Hepatic stellate cell (primary cell): ENCODE results near the gene DDIAS.
A peak's percentile ranks its signal among the peaks of the same experiment; 100 is the strongest.
"Not testable (repeated sequence)": the region's sequence is repeated elsewhere in the genome, so short reads cannot be mapped to it uniquely, and the experiment has no call there.

ENCODE experiments used
- DNase-seq: peaks from one replicate; pipeline ENCODE4 v3.0.0; 2011; ENCODE audit warnings: low spot score

The DDIAS gene, protein sequence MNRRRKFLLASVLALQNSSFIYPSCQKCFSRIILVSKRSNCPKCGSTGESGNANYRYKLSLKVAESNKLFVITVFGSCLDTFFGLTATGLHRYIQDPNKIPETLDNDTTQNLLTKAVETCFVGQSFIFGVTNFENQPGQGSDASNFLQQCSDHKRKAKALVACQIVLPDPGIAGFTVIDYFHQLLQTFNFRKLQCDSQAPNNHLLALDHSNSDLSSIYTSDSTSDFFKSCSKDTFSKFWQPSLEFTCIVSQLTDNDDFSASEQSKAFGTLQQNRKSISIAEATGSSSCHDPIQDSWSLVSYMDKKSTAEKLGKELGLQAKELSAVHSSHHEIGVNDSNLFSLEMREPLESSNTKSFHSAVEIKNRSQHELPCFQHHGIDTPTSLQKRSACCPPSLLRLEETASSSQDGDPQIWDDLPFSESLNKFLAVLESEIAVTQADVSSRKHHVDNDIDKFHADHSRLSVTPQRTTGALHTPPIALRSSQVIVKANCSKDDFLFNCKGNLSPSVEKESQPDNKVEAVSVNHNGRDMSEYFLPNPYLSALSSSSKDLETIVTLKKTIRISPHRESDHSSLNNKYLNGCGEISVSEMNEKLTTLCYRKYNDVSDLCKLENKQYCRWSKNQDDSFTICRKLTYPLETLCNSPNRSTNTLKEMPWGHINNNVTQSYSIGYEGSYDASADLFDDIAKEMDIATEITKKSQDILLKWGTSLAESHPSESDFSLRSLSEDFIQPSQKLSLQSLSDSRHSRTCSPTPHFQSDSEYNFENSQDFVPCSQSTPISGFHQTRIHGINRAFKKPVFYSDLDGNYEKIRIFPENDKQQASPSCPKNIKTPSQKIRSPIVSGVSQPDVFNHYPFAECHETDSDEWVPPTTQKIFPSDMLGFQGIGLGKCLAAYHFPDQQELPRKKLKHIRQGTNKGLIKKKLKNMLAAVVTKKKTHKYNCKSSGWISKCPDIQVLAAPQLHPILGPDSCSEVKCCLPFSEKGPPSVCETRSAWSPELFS

DNA sequence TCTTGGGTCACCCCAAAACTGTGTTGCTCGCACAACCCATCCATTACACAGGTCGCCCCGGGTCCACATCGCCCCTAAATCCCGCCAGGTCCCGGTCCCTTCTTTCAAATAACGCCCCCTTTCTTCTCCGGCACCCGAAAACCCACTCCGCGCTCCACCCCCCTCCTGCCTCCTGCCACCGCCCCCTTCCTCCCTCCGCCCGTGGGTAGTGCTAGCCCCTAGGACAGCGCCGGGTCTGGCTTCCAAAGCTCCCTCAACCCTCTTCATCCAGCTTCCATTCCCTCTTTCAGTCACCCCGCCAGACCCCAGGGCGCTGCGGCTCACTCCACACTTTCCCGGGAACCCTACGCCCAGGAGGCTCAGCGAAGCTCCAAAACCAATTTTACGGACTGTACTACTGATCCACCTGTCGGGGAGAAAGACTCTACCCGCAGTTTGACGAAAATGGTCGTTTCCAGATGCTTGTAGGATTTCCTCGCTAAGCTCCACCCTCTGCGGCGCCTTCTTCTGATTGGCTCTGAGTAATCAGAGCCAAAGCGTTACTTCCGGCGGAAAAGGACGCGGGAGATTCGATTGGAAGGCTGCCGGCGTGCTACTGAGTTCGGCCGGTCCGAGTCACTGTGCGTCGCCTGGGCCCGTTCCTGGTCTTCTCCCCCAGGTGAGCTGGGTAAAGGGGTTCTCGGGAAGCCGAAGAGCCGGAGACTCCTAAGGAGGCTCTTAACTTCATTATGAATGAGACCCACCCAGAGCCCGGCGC is at the start of gene DDIAS:
Gene DDIAS, plus strand, starts transcription at position 572 of the 757 bp plus-strand sequence. CDS start 13,003 bp downstream, outside the sequence.
- DNase-seq = peak; percentile 93

- DNase-seq = no peak
Observed at GRCh38 chr11:82854242-82854641, 47.3 kb upstream of the DDIAS start.

- DNase-seq = not testable (repeated sequence)
Observed at GRCh38 chr11:82854916-82855315, 46.6 kb upstream of the DDIAS start.

DNA sequence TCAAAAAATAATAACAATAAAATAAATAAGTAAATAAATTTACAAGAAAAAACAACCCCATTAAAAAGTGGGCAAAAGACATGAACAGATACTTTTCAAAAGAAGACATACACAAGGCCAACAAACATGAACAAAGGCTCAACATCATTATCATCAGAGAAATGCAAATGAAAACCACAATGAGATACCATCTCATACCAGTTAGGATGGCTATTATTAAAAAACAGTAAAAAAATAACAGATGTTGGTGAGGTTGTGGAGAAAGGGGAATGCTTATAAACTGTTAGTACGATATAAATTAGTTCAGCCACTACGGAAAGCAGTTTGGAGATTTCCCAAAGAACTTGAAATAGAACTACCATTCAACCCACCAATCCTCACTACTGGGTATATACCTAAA is 45.9 kb upstream of the DDIAS start:
- DNase-seq = no peak

DNA sequence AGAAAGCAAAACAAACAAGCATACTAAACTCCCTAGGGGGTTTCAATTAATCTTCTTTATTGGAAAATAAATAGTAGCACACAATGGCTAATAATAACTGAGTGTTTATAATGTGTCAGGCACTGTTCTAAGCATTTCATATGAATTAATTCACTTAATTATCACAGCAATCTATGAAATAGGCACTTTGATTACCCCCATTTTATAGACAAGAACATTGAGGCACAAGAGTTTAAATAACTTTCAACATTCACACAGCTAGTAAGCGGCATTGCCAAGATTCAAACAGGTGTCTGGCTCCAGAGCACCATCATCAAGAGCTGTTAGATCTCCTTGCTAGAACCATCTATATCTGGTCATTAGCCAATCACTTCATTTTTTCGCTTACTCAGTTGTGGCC is 44.4 kb upstream of the DDIAS start:
- DNase-seq = no peak

DNA sequence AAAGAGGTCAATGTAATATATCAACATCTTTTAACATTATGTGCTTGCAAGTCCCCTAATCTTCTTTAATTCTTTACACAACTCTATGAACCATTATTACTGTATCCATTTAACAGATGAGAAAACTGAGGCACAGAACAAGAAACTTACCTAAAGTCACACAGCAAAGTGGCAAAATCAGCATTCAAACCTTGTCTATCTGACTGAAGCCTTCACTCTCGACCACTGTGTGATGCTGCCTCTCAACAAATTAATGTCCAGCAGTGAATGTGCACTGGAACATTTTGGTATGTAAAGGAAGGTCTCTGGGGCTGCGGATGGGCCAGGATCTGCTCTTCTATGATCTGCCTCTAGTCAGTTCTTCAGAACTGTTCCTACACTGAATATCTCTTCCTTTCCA is 43.4 kb upstream of the DDIAS start:
- DNase-seq = no peak

- peak; percentile 24 for DNase-seq
Observed at GRCh38 chr11:82858556-82859091, 42.9 kb upstream of the DDIAS start.

DNA sequence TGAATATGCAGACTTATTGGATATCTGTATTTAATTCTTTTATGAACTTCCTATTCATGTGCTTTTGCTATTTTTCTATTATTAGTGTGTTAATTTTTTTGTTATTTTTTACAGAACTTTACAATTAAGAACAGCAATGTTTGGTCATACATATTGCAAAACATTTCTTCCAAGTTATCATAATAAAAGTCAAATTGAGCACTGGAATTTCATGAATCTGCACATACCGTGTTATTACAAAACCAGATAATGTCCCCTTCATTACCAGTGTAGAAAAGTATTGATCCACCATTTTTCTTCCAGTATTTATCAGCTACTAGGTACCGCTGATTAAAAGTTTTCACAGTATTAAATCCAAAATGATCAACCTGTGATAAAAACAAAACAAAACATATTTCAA is 41.8 kb upstream of the DDIAS start:
- DNase-seq = no peak

- no peak for DNase-seq
Observed at GRCh38 chr11:82862379-82862778, 39.2 kb upstream of the DDIAS start.

DNA sequence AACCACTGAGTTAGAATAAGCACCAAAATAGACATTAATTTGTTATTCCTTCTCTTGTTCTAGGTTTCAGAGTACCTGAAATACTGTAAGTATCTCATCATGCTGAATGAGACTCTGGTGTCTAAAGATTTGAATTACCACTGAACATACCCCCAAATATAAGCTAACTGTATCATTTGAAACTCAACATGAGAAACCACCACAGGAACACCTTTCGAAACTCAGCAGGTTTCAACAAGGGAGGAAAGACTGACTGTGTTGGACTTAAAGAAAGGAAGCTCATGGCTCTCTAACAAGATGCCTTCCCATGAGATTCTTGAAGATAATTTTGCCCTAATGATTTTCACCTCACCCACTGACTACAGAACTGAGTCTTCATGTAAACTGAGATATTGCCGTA is 38.3 kb upstream of the DDIAS start:
- DNase-seq = no peak

DNA sequence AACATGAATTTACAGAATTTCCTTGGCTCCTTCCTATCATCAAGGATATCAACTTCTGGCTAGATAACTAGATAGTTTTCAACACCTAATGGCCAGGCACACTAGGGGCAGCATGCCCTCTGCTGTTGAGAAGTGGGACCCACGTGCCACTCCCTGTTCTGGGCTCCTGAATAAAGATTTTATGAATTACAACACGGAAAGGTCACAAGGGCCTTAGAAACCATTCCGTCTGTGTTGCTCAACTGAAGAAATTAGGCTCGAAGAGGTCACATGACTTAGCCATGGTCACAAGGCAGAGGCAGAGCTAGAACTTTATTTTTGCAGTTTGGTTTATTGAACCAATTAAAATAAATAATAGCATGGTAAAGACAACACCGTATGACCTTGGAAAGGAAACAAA is 37.3 kb upstream of the DDIAS start:
- DNase-seq = peak; percentile 32

- DNase-seq = no peak
Observed at GRCh38 chr11:82865841-82866240, 35.7 kb upstream of the DDIAS start.

GRCh38 chr11:82867495-82868082 is 33.9 kb upstream of the DDIAS start:
- DNase-seq = peak; percentile 17

- no peak for DNase-seq
Observed at GRCh38 chr11:82869657-82870056, 31.9 kb upstream of the DDIAS start.

DNA sequence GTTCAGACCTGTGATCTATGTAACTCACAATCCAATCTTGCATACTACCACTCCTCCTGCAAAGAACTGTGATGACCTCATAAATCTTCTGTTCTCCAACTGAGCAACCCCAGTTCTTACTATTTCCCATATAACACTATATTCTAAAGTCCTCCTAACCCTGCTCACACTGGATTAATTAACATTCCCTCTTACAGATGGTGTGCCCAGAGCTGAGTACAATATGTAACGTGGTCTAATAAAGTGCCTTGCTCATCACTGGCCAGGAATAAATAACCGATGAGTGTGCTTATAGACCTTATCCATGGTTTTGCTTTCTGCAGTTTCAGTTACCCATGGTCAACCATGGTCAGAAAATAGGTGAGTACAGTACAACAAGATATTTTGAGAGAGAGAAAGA is 29.9 kb upstream of the DDIAS start:
- DNase-seq = no peak

- no peak for DNase-seq
Observed at GRCh38 chr11:82872377-82873150, 29.0 kb upstream of the DDIAS start.

DNA sequence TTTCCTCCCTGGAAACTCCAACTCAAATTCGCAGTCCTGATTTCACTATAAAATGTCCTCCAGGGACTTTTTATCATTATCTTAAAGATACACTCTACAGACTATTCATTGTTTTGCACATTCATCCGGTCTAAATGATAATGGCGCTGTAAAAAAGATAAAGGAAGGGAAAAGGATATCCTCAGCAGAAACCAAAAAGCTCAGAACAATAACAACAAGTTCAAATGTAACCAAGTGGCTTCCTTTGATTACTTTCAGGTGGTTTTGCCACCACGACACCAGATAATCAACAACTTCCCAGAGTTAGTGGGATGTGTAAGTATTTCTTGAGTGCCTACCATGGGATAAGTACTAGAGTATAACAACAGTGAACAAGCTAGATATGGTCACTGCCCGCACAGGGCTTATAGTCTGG is 27.6 kb upstream of the DDIAS start:
- no peak for DNase-seq

DNA sequence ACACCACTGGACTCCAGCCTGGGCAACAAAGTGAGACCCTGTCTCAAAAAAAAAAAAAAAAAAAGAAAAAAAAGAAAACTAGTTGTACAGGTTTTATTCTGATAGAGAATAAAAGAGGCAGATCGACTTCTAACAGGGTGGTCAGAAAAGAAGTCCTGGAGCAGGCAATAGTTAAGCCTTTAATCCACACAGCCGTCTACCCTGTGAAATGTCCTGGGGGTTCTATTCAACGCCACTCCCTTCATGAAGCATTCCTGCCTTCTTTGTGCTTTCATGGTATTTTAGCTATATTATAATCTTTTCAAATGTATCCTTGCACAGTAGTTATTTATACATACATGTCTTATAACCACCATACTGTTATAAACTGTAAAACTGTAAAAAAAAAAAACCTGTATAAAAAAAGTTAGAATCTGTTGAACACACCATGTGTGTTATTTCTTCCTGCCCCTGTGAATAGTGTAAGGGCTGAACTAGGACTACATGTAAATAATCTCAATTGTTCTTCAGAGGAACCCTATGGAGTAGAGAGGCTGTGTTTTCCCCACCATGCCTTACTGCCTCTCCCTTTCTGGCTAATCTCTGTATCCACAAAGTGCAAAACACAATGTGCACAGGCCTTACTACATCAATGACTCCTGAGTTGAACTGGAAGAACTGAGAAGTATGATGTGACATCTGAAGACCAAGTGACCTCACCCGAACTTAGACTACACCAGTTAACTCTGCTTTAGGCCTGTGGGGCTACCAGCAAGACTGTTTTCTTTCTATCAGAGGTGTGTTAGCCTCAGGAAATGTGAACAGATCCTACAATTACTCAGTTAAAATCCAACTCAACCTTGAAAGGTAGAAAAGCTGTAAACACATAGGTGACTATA is 26.7 kb upstream of the DDIAS start:
- no peak for DNase-seq

DNA sequence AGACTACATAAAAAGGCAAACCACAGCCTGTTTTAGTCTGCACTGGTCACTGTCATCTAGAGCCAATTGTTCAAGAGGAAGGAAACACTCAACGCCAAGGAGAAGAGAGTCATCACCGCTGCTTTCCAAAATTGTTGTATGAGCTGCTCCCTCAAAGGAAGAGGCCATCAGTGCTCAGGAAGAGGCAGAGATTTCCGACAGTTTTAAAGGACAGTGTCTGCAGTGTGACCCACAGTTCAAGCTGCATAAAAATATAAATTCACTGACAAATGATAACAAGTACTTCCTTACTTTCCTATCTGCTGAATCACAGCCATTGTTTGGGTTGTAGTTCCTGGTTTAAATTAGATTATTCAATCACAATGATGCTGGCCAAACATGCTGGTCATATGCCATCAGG is 17.7 kb upstream of the DDIAS start:
- DNase-seq = no peak
